ENCODE measurements around the gene SMIM35. TPM values are rescaled to one million over a fixed set of nuclear protein-coding genes. Genes with fewer than 3 reads are reported as not detected.

SMIM35 gene
- total RNA-seq, 4 donors from 2014 or later: not detected

DNA sequence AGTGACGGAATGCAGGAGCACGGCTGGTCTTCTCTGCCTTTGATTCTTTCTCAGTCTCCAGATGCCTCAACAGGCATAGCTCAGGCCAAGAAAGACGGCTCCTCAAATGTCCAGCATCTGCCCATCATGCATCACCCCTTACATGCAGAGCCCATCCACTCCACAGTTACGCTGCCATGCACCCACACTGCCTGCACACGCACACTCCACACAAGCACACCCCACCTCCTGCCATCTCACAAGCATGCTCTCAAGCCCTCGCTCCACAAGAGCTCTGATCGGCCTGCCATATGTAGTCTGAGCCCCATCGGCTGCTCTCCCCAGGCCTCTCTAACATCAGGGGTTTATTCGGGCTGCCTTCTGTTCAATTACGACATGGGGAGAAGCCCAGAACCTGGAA is 47.1 kb upstream of the SMIM35 start:
- 88% methylated on average over 10 of the region's 10 CpGs; no CpG with 5 or more reads in 1 of the 2 donors for WGBS, 2 donors (ENCODE audit: low coverage in 1 of 2)
- Histone ChIP-seq H3K36me3 (no peaks in the 10 kb centered on the region), H3K4me1 (no peaks in the 10 kb centered on the region), H3K27ac (no peak overlapping the region), H3K9me3 (no peaks in the 10 kb centered on the region), H3K27me3 (peaks cover 31% of the 10 kb centered on the region), H3K4me3 (no peak overlapping the region)
- intact Hi-C loops (cut with DNase I; ENCODE audit: low total_unique reads) (no loop called here), in situ Hi-C loops (cut with MboI; ENCODE audit: low pct_ligation_motif_present in 1 of 4, low pct_unique_long_range_greater_than_20kb in 1 of 4, low sequenced_read_pairs in 3 of 4) (loop anchor here in 1 of 4 donors (25.0 kb wide), 1 partner anchor 353 kb away; no protein-coding TSS in a partner anchor)
- TF ChIP-seq POLR2AphosphoS5 (IDR thresholded peaks at IDR 0.05): no peak
- no peak for DNase-seq

DNA sequence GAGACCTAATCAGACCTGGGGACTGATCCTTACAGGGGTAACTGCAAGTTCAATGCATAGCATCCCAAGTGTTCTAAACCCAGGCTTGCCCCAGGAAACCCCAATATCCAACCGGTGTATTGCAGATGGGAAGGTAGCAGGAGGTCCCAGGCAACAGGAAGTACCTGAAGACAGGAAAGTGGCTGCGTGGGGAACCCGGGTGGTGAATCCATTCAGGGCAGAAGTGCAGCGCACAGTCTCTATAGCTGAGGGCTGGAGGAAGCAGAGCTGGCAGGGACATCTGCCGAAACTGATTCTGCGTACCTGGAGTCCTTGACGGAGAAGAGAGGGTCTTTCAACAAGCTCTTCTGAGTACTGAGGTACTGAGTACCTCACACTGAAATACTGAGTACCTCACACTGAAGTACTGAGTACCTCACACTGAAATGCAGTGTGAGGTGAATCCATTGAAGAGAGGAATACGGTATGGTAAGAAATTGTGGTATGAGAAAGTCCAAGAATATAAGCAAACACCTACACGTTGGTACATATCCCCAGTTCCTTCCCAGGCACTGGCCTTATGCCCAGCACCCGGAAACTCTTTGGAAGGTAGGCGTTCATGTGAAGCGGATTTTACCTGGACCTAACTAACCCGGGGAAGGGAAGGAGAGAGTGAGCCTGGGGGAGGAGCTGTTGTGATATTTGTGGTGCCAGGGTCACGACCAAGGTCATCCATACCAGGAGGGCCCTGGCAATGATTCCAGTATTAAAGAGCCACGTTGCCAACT is 45.8 kb upstream of the SMIM35 start:
- H3K27ac ChIP-seq: no peak overlapping the region
- intact Hi-C loops (cut with DNase I; ENCODE audit: low total_unique reads): no loop called here
- 82 to 89% methylated on average over 7 to 15 of the region's 15 CpGs for WGBS, 2 donors (ENCODE audit: low coverage in 1 of 2)
- TF ChIP-seq POLR2AphosphoS5 (IDR thresholded peaks at IDR 0.05): no peak
- TF ChIP-seq, protein P1, sequence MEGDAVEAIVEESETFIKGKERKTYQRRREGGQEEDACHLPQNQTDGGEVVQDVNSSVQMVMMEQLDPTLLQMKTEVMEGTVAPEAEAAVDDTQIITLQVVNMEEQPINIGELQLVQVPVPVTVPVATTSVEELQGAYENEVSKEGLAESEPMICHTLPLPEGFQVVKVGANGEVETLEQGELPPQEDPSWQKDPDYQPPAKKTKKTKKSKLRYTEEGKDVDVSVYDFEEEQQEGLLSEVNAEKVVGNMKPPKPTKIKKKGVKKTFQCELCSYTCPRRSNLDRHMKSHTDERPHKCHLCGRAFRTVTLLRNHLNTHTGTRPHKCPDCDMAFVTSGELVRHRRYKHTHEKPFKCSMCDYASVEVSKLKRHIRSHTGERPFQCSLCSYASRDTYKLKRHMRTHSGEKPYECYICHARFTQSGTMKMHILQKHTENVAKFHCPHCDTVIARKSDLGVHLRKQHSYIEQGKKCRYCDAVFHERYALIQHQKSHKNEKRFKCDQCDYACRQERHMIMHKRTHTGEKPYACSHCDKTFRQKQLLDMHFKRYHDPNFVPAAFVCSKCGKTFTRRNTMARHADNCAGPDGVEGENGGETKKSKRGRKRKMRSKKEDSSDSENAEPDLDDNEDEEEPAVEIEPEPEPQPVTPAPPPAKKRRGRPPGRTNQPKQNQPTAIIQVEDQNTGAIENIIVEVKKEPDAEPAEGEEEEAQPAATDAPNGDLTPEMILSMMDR (IDR thresholded peaks at IDR 0.05): no peak
- no peak for TF ChIP-seq EP300 (IDR thresholded peaks at IDR 0.05; ENCODE audit: low read depth)
- no peak for TF ChIP-seq POLR2A (IDR thresholded peaks at IDR 0.05)
- H3K27me3 ChIP-seq: peaks cover 18% of the 10 kb centered on the region
- in situ Hi-C loops (cut with MboI; ENCODE audit: low pct_ligation_motif_present in 1 of 4, low pct_unique_long_range_greater_than_20kb in 1 of 4, low sequenced_read_pairs in 3 of 4): loop anchor here in 1 of 4 donors (25.0 kb wide), 1 partner anchor 355 kb away; no protein-coding TSS in a partner anchor
- no peaks in the 10 kb centered on the region for H3K36me3 ChIP-seq
- H3K9me3 ChIP-seq: no peaks in the 10 kb centered on the region
- DNase-seq: no peak
- H3K4me3 ChIP-seq: no peak overlapping the region
- H3K4me1 ChIP-seq: no peaks in the 10 kb centered on the region

DNA sequence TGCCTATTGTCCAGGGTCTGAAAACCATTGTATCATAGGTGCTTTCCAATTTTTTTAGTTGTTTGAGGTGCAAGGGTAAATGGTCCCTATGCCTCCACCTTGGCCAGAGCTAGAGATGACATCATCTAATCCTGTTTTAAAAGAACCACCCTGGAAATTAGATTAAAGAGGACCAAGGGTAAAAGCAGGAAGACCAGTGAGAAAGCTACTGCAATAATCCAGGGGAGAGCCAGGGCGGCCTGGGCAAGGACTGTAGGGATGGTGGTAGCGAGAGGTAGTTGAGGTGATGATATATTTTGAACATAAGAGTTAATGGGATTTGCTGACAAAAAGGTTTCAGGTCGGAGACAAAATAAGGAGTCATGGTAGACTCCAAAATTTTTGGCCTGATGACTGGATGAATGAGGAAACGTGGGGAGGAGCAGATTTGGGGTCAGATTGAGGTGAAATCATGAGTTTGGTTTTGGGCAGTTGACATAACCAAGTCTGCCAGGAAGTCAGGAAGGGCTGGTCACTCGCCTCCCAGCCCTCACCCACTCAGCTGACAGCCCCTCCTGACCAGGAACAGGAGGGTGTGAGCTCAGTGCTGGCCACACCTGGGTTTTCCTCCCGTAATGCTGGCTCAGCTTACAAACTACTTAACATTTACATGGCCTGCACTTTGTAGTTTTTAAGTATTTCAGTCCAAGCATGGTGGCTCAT is 42.9 kb upstream of the SMIM35 start:
- no peaks in the 10 kb centered on the region for H3K36me3 ChIP-seq
- in situ Hi-C loops (cut with MboI; ENCODE audit: low pct_ligation_motif_present in 1 of 4, low pct_unique_long_range_greater_than_20kb in 1 of 4, low sequenced_read_pairs in 3 of 4): loop anchor here in 1 of 4 donors (25.0 kb wide), 1 partner anchor 358 kb away; no protein-coding TSS in a partner anchor
- H3K9me3 ChIP-seq: no peaks in the 10 kb centered on the region
- H3K4me3 ChIP-seq: no peak overlapping the region
- intact Hi-C loops (cut with DNase I; ENCODE audit: low total_unique reads): no loop called here
- TF ChIP-seq EP300 (IDR thresholded peaks at IDR 0.05; ENCODE audit: low read depth) (no peak), POLR2AphosphoS5 (IDR thresholded peaks at IDR 0.05) (no peak), POLR2A (IDR thresholded peaks at IDR 0.05) (no peak)
- TF ChIP-seq, protein P1 (IDR thresholded peaks at IDR 0.05): no peak
- 65 to 71% methylated on average over 5 to 6 of the region's 6 CpGs for WGBS, 2 donors (ENCODE audit: low coverage in 1 of 2)
- H3K27me3 ChIP-seq: no peaks in the 10 kb centered on the region
- DNase-seq: no peak
- no peak overlapping the region for H3K27ac ChIP-seq
- H3K4me1 ChIP-seq: no peaks in the 10 kb centered on the region

DNA sequence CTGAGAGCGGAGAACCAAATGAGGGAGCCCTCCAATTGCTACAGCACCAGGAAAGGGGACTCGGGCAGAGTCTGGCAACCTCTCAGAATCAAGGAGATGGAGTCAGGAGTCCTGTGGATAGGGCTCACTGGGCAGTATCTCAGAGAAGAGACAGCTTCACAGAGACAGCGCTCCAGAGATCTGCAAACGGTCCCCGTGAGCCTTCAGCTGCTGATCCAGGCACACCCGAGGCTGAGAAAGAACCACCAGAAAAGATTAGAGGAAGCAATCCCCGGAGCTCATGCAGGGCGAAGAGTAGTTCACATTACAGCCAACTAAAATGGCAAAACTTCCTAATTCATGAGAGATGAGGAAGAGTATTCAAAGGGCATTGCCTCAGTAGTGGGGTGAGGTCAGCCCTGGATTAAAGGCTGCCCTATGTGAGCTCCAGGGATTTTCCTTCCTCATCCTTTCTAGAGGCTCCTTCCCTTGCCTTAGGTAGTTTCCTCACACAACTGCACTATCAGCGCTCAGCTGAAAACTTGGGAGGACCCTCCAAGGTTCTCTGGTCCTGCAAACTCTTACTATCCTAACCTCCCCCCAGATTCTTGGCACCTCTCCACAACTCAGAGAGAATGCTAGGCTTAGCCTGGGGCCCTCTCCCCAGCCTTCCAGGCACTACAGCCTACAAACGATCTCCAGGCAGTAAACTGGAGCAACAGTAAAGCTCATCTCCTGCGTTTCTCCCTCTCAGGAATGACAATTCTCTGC is 42.1 kb upstream of the SMIM35 start:
- Histone ChIP-seq H3K4me3 (no peak overlapping the region), H3K36me3 (no peaks in the 10 kb centered on the region), H3K9me3 (no peaks in the 10 kb centered on the region), H3K27me3 (no peaks in the 10 kb centered on the region), H3K4me1 (no peaks in the 10 kb centered on the region), H3K27ac (no peak overlapping the region)
- in situ Hi-C loops (cut with MboI; ENCODE audit: low pct_ligation_motif_present in 1 of 4, low pct_unique_long_range_greater_than_20kb in 1 of 4, low sequenced_read_pairs in 3 of 4) (loop anchor here in 1 of 4 donors (25.0 kb wide), 1 partner anchor 358 kb away; no protein-coding TSS in a partner anchor), intact Hi-C loops (cut with DNase I; ENCODE audit: low total_unique reads) (no loop called here)
- no peak for TF ChIP-seq EP300 (IDR thresholded peaks at IDR 0.05; ENCODE audit: low read depth)
- TF ChIP-seq POLR2A (IDR thresholded peaks at IDR 0.05): no peak
- TF ChIP-seq POLR2AphosphoS5 (IDR thresholded peaks at IDR 0.05): no peak
- TF ChIP-seq, protein P1 (IDR thresholded peaks at IDR 0.05): no peak
- WGBS, 2 donors (ENCODE audit: low coverage in 1 of 2): 67 to 100% methylated on average over 2 to 11 of the region's 11 CpGs
- no peak for DNase-seq

Measured in transverse colon (tissue), 4 donors.